Naive thymus-derived CD4-positive, alpha-beta T cell (primary cell): ENCODE data around the gene EVI2A. TPM values are rescaled to one million over a fixed set of nuclear protein-coding genes. Genes with fewer than 3 reads are reported as not detected.
"Not testable (repeated sequence)": the region's sequence is repeated elsewhere in the genome, so short reads cannot be mapped to it uniquely, and the experiment has no call there.

Source experiments
- ATAC-seq: fragments of 150-1000 bp; cut with Tn5 transposase; 2 replicates; pipeline ENCODE4 v1.10.0; 2021; ENCODE audit warnings: mild to moderate bottlenecking, moderate library complexity
- CTCF ChIA-PET: fragments of 350-600 bp; sonication (Branson Sonifier 250); formaldehyde crosslinking; loops from one replicate; lab custom pipeline; 2021; ENCODE audit warnings: antibody characterized with exemption; lab: Charles Lee
- POLR2A ChIA-PET: fragments of 350-600 bp; sonication (Branson Sonifier 250); formaldehyde crosslinking; loops from one replicate; lab custom pipeline; 2021; ENCODE audit warnings: antibody characterized with exemption, inconsistent platforms; lab: Charles Lee
- DNase-seq, 9 donors: peaks; one replicate each; pipeline versions ENCODE4 v3.0.0 to v3.0.0-alpha.2; 2020 to 2022; ENCODE audit warnings: mixed read lengths in 1 of 9
- H3K27ac ChIP-seq: one replicate; pipeline ENCODE4 v1.7.0; 2013; ENCODE audit warnings: mild to moderate bottlenecking, low read depth, low read length, moderate library complexity
- H3K27me3 ChIP-seq, 2 donors: one replicate each; pipeline ENCODE4 v1.7.0; 2013; ENCODE audit warnings: low read length in 2 of 2, mild to moderate bottlenecking in 2 of 2, moderate library complexity in 2 of 2; ENCODE audit not compliant: control insufficient read depth in 2 of 2, insufficient read depth in 2 of 2
- H3K36me3 ChIP-seq, 3 experiments: 1 replicate in 2 of 3; 2 replicates in 1 of 3; pipeline ENCODE4 v1.7.0; 2013; ENCODE audit warnings: low read length in 3 of 3, mild to moderate bottlenecking in 3 of 3, moderate library complexity in 1 of 3; ENCODE audit not compliant: insufficient read depth in 3 of 3, control insufficient read depth in 2 of 3
- H3K4me1 ChIP-seq, 2 donors: one replicate each; pipeline ENCODE4 v1.7.0; 2013; ENCODE audit warnings: low read length in 2 of 2, mild to moderate bottlenecking in 2 of 2, moderate library complexity in 1 of 2; ENCODE audit not compliant: control insufficient read depth in 2 of 2, insufficient read depth in 2 of 2
- H3K4me3 ChIP-seq: 2 replicates; pipeline ENCODE4 v1.7.0; 2013; ENCODE audit warnings: mild to moderate bottlenecking, low read length
- H3K9me3 ChIP-seq, 3 experiments: 1 replicate in 2 of 3; 2 replicates in 1 of 3; pipeline ENCODE4 v1.7.0; 2013; ENCODE audit warnings: low read length in 3 of 3; ENCODE audit not compliant: control insufficient read depth in 2 of 3
- H3K27ac Mint-ChIP-seq, 9 donors: one replicate each; pipeline ENCODE4 v1.8.0; 2020 to 2022; ENCODE audit warnings: mixed read lengths in 9 of 9, mild to moderate bottlenecking in 8 of 9, moderate library complexity in 5 of 9, inconsistent platforms in 2 of 9
- H3K27me3 Mint-ChIP-seq, 5 donors: one replicate each; pipeline ENCODE4 v1.8.0; 2021 to 2022; ENCODE audit warnings: mixed read lengths in 5 of 5, mild to moderate bottlenecking in 1 of 5
- H3K36me3 Mint-ChIP-seq, 5 donors: one replicate each; pipeline ENCODE4 v1.8.0; 2020 to 2022; ENCODE audit warnings: mixed read lengths in 5 of 5, mild to moderate bottlenecking in 3 of 5, inconsistent platforms in 1 of 5
- H3K4me1 Mint-ChIP-seq, 7 donors: one replicate each; pipeline ENCODE4 v1.8.0; 2020 to 2022; ENCODE audit warnings: mixed read lengths in 7 of 7, mild to moderate bottlenecking in 3 of 7, inconsistent platforms in 1 of 7
- H3K4me3 Mint-ChIP-seq, 10 donors: one replicate each; pipeline ENCODE4 v1.8.0; 2020 to 2022; ENCODE audit warnings: mild to moderate bottlenecking in 10 of 10, mixed read lengths in 10 of 10, moderate library complexity in 6 of 10, inconsistent platforms in 2 of 10
- H3K9me3 Mint-ChIP-seq, 11 donors: one replicate each; pipeline ENCODE4 v1.8.0; 2020 to 2022; ENCODE audit warnings: mixed read lengths in 11 of 11, mild to moderate bottlenecking in 4 of 11, inconsistent platforms in 1 of 11, moderate library complexity in 1 of 11
- intact Hi-C, 2 donors: fragments of 100-400 bp; cut with micrococcal nuclease; formaldehyde crosslinking; loops; one replicate each; pipeline ENCODE4 v1.15.1; 2023
- polyA plus RNA-seq, 2 donors: library from polyadenylated mRNA; unstranded; fragments of 300-500 nt; fragmentation: Illumina TruSeq; gene quantifications; one replicate each; pipeline ENCODE4 v1.2.3, GENCODE V29; 2021
- total RNA-seq, 6 experiments: library from RNA in 5 of 6; stranded (reverse) in 5 of 6; gene quantifications; 1 replicate in 5 of 6; 2 replicates in 1 of 6; pipeline ENCODE4 v1.2.3 and lab custom pipeline; 2021 to 2026

EVI2A gene
- total and polyA plus RNA-seq, 7 experiments from 2014 or later = 40.9 to 134 (median 61.1) TPM

GRCh38 chr17:31355935-31356334 lies 34.5 kb upstream of the EVI2A start:
- Histone ChIP-seq H3K9me3 (no peaks in the 10 kb centered on the region), H3K36me3 (peaks cover 0 to 31% (median 25%) of the 10 kb centered on the region in 3 experiments), H3K27me3 (no peaks in the 10 kb centered on the region), H3K4me1 (no peaks in the 10 kb centered on the region), H3K27ac (no peak overlapping the region), H3K4me3 (no peak overlapping the region)
- intact Hi-C loops = no loop called here
- H3K9me3 Mint-ChIP-seq = no peaks in the 10 kb centered on the region
- H3K36me3 Mint-ChIP-seq = peaks cover 11 to 66% (median 23%) of the 10 kb centered on the region in 5 donors
- ATAC-seq (no peak), DNase-seq (no peak)
- CTCF ChIA-PET = no interaction called here
- no peak overlapping the region for H3K4me3 Mint-ChIP-seq
- POLR2A ChIA-PET = no interaction called here
- no peaks in the 10 kb centered on the region for H3K27me3 Mint-ChIP-seq
- H3K27ac Mint-ChIP-seq = no peak overlapping the region
- H3K4me1 Mint-ChIP-seq = no peaks in the 10 kb centered on the region

GRCh38 chr17:31349454-31349853 lies 28.0 kb upstream of the EVI2A start:
- Histone ChIP-seq H3K36me3 (peaks cover 2 to 22% (median 3%) of the 10 kb centered on the region in 3 experiments), H3K4me1 (no peaks in the 10 kb centered on the region), H3K27me3 (no peaks in the 10 kb centered on the region), H3K27ac (no peak overlapping the region), H3K4me3 (no peak overlapping the region), H3K9me3 (no peaks in the 10 kb centered on the region)
- Mint-ChIP-seq H3K9me3 (no peaks in the 10 kb centered on the region), H3K27ac (peak overlapping the region in 2 of 9 donors; percentile 14 to 49), H3K4me3 (no peak overlapping the region), H3K36me3 (peaks cover 13 to 45% (median 21%) of the 10 kb centered on the region in 5 donors), H3K4me1 (no peaks in the 10 kb centered on the region), H3K27me3 (no peaks in the 10 kb centered on the region)
- CTCF ChIA-PET = interaction anchor here (0.8 kb wide), 1 partner anchor 56 kb away, joined by 3 read pairs; no protein-coding TSS in a partner anchor
- intact Hi-C loops = no loop called here
- POLR2A ChIA-PET = interaction anchor here (0.6 kb wide), 1 partner anchor 969 kb away, joined by 4 read pairs; no protein-coding TSS in a partner anchor
- ATAC-seq (no peak), DNase-seq (no peak)

- H3K27ac ChIP-seq, H3K27me3 Mint-ChIP-seq, H3K27ac Mint-ChIP-seq, intact Hi-C loops, ATAC-seq, H3K4me1 Mint-ChIP-seq, POLR2A ChIA-PET, H3K4me1 ChIP-seq, H3K9me3 ChIP-seq, CTCF ChIA-PET, DNase-seq, H3K4me3 Mint-ChIP-seq, H3K9me3 Mint-ChIP-seq, H3K4me3 ChIP-seq, H3K27me3 ChIP-seq: not testable (repeated sequence)
- peaks cover 0 to 19% (median 5%) of the 10 kb centered on the region in 3 experiments for H3K36me3 ChIP-seq
- peaks cover 9 to 43% (median 19%) of the 10 kb centered on the region in 5 donors for H3K36me3 Mint-ChIP-seq
Measured at GRCh38 chr17:31345191-31345747, 23.8 kb upstream of the EVI2A start.

- H3K36me3 Mint-ChIP-seq = peaks cover 4 to 41% (median 21%) of the 10 kb centered on the region in 5 donors
- no peaks in the 10 kb centered on the region for H3K27me3 Mint-ChIP-seq
- ChIA-PET POLR2A (interaction anchor here (0.7 to 1.0 kb wide), 3 partner anchors 15 to 115 kb away, joined by 3 read pairs; no protein-coding TSS in a partner anchor), CTCF (interaction anchor here (0.6 kb wide), 1 partner anchor 18 kb away, joined by 3 read pairs; no protein-coding TSS in a partner anchor)
- Histone ChIP-seq H3K27me3 (no peaks in the 10 kb centered on the region), H3K36me3 (peaks cover 0 to 16% (median 5%) of the 10 kb centered on the region in 3 experiments), H3K27ac (no peak overlapping the region), H3K9me3 (no peaks in the 10 kb centered on the region), H3K4me1 (no peaks in the 10 kb centered on the region), H3K4me3 (no peak overlapping the region)
- H3K4me1 Mint-ChIP-seq = peaks cover 0 to 5% (median 0%) of the 10 kb centered on the region in 7 donors
- intact Hi-C loops = no loop called here
- ATAC-seq (no peak), DNase-seq (no peak)
- H3K27ac Mint-ChIP-seq = peak overlapping the region in 1 of 9 donors; percentile 46
- H3K9me3 Mint-ChIP-seq = no peaks in the 10 kb centered on the region
- H3K4me3 Mint-ChIP-seq = no peak overlapping the region
Measured at GRCh38 chr17:31339906-31340661, 18.7 kb upstream of the EVI2A start.

- no peak overlapping the region for H3K27ac Mint-ChIP-seq
- H3K36me3 ChIP-seq = no peaks in the 10 kb centered on the region
- H3K27me3 Mint-ChIP-seq = no peaks in the 10 kb centered on the region
- ATAC-seq (no peak), DNase-seq (no peak)
- peaks cover 4 to 33% (median 19%) of the 10 kb centered on the region in 5 donors for H3K36me3 Mint-ChIP-seq
- no peak overlapping the region for H3K4me3 Mint-ChIP-seq
- H3K4me3 ChIP-seq = no peak overlapping the region
- peaks cover 0 to 14% (median 3%) of the 10 kb centered on the region in 7 donors for H3K4me1 Mint-ChIP-seq
- intact Hi-C loops = no loop called here
- H3K4me1 ChIP-seq = no peaks in the 10 kb centered on the region
- H3K27ac ChIP-seq = no peak overlapping the region
- no peaks in the 10 kb centered on the region for H3K27me3 ChIP-seq
- H3K9me3 ChIP-seq = no peaks in the 10 kb centered on the region
- ChIA-PET POLR2A (no interaction called here), CTCF (no interaction called here)
- H3K9me3 Mint-ChIP-seq = no peaks in the 10 kb centered on the region
Measured at GRCh38 chr17:31329221-31329620, 7.8 kb upstream of the EVI2A start.

- Histone ChIP-seq H3K9me3 (no peaks in the 10 kb centered on the region), H3K4me3 (no peak overlapping the region), H3K27me3 (no peaks in the 10 kb centered on the region), H3K36me3 (no peaks in the 10 kb centered on the region), H3K27ac (no peak overlapping the region), H3K4me1 (no peaks in the 10 kb centered on the region)
- H3K9me3 Mint-ChIP-seq = no peaks in the 10 kb centered on the region
- no peak overlapping the region for H3K27ac Mint-ChIP-seq
- no peaks in the 10 kb centered on the region for H3K27me3 Mint-ChIP-seq
- intact Hi-C loops = no loop called here
- DNase-seq = no peak
- ChIA-PET POLR2A (no interaction called here), CTCF (no interaction called here)
- H3K36me3 Mint-ChIP-seq = peaks cover 4 to 33% (median 19%) of the 10 kb centered on the region in 5 donors
- no peak overlapping the region for H3K4me3 Mint-ChIP-seq
- peaks cover 0 to 19% (median 9%) of the 10 kb centered on the region in 7 donors for H3K4me1 Mint-ChIP-seq
- ATAC-seq = no peak
Measured at GRCh38 chr17:31328160-31328535, 6.7 kb upstream of the EVI2A start.
